ENCODE data around the gene NUTF2.

DNA sequence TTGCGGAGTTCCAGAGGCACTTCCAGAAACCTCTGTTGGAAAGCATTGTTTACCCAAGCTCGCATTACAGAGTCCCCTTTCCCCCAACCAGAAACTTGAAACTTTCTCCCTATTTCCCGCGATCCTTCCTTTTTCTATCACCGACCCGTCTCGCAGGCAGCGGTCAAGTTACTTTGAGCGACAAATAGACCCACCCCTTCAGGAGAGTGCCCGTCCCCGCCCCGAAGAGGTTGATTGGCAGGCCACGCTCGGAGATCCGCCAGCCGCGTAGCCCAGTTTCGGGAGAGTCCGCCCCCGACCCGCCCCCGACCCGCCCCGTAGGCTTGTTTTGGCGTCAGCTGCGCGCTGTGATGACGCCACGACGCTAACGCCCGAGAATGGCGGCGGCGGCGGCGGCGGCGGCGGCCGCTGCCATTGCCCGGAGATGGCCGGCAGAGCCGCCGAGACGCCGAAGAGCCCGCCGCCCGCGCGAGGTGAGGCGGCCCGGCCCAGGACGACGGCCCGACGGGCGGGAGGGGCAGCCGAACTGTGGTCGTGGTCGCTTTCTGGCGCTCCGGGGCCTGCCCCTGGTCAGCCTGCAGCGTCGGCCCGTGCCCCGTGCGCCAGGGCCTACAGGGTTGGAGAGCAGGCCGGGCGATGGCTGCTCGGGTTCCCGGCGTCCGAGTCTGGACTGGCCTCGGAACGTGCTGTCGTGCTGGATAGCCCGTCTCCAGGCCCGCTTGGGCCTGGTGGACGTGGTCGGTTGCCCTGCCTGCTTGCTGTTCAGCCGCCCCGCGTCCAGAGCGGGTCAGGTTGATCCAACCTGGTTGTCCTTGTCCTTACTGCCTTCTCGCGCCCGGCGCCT is 46.4 kb downstream of the NUTF2 start, which contains the start of gene PSKH1:
- TF ChIP-seq POLR2AphosphoS5 (IDR thresholded peaks at IDR 0.05; ENCODE audit: low read depth, low read length) (no peak; the same call in none of the 2 replicates), FOSL1 (IDR thresholded peaks at IDR 0.05; ENCODE audit: low read depth) (no peak)
- TF ChIP-seq, protein P1, sequence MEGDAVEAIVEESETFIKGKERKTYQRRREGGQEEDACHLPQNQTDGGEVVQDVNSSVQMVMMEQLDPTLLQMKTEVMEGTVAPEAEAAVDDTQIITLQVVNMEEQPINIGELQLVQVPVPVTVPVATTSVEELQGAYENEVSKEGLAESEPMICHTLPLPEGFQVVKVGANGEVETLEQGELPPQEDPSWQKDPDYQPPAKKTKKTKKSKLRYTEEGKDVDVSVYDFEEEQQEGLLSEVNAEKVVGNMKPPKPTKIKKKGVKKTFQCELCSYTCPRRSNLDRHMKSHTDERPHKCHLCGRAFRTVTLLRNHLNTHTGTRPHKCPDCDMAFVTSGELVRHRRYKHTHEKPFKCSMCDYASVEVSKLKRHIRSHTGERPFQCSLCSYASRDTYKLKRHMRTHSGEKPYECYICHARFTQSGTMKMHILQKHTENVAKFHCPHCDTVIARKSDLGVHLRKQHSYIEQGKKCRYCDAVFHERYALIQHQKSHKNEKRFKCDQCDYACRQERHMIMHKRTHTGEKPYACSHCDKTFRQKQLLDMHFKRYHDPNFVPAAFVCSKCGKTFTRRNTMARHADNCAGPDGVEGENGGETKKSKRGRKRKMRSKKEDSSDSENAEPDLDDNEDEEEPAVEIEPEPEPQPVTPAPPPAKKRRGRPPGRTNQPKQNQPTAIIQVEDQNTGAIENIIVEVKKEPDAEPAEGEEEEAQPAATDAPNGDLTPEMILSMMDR (IDR thresholded peaks at IDR 0.05 in 2 of 3, conservative IDR thresholded peaks at IDR 0.05 in 1 of 3; ENCODE audit: borderline replicate concordance in 1 of 3, insufficient read depth in 1 of 3, low read depth in 2 of 3, low read length in 2 of 3), result no peak
